Right lobe of liver (tissue), 6 donors: ENCODE measurements around the gene CHMP5. TPM values are rescaled to one million over a fixed set of nuclear protein-coding genes. Genes with fewer than 3 reads are reported as not detected.
A peak's percentile ranks its signal among the peaks of the same experiment; 100 is the strongest.

Source experiments
- ATAC-seq, 4 donors: fragments of 200-7000 bp; cut with Tn5 transposase; one replicate each; pipeline ENCODE4 v1.9.1; 2020; ENCODE audit warnings: mild to moderate bottlenecking in 4 of 4, moderate library complexity in 4 of 4
- DNase-seq, 3 donors: peaks; one replicate each; pipeline ENCODE4 v3.0.0-alpha.2; 2020
- H3K27ac ChIP-seq, 3 donors: fragments of 200-600 bp; one replicate each; pipeline ENCODE4 v1.8.0; 2022
- H3K27me3 ChIP-seq, 2 donors: fragments of 200-600 bp; one replicate each; pipeline ENCODE4 v1.8.0; 2022
- H3K36me3 ChIP-seq, 4 donors: fragments of 200-600 bp; sonication (generic) in 1 of 4; one replicate each; pipeline versions ENCODE4 v1.5.1 to v1.8.0; 2017 to 2022; ENCODE audit warnings: control low read depth in 1 of 4
- H3K4me1 ChIP-seq, 4 donors: fragments of 200-600 bp; sonication (generic) in 1 of 4; one replicate each; pipeline versions ENCODE4 v1.5.1 to v1.8.0; 2017 to 2022; ENCODE audit warnings: control low read depth in 1 of 4
- H3K4me3 ChIP-seq, 3 donors: fragments of 200-600 bp; one replicate each; pipeline ENCODE4 v1.8.0; 2022
- H3K9me3 ChIP-seq, 4 donors: fragments of 200-600 bp; sonication (generic) in 1 of 4; one replicate each; pipeline versions ENCODE4 v1.5.1 to v1.8.0; 2017 to 2022; ENCODE audit warnings: control low read depth in 1 of 4
- POLR2A ChIP-seq: fragments of 450-650 bp; IDR thresholded peaks from one replicate; pipeline ENCODE4 v1.6.1; 2017; ENCODE audit warnings: antibody characterized with exemption, mild to moderate bottlenecking
- WGBS: methylation state at CpG from one replicate; pipeline ENCODE4 v1.1.6; 2018; ENCODE audit warnings: low coverage, low lambda C conversion rate; ENCODE audit not compliant: insufficient coverage; ENCODE audit errors: missing lambda C conversion rate; 5-methylcytosine and 5-hydroxymethylcytosine counted together
- intact Hi-C, 2 donors: fragments of 100-400 bp; cut with DNase I; formaldehyde crosslinking; loops; one replicate each; pipeline versions ENCODE4 v1.11.2 to v1.14.1; 2022
- total RNA-seq, 6 experiments: library from RNA; depleted of rRNA in 2 of 6; stranded (reverse); fragments of >200 nt in 2 of 6; fragmentation: NEBNext Ultra II Directional in 3 of 6; extraction: Animal tissue kit (Norgen Biotek cat#: 25700) in 3 of 6; gene quantifications; one replicate each; pipeline versions ENCODE4 v1.1.0 to v1.2.4, GENCODE V29; 2016 to 2023
- TF ChIP-seq, protein P1 (sequence below), 4 donors: fragments of 200-600 bp in 3 of 4; fragments of 450-650 bp in 1 of 4; IDR thresholded peaks; one replicate each; pipeline versions ENCODE4 v1.5.1 to v1.8.0; 2016 to 2022; ENCODE audit warnings: antibody characterized with exemption in 4 of 4, mild to moderate bottlenecking in 2 of 4
- donor health status: DM: no; HTN: yes; CAD: no.
- donor health status: DM: no; HTN: no; CAD: no.
- donor health status: DM: no; HTN: no; CAD: no.
- donor health status: DM: no; HTN: yes; CAD: no.
- donor health status: DM: no; HTN: yes; CAD: no.

Gene CHMP5
- total RNA-seq, 6 experiments from 2014 or later: 19.7 to 30.3 (median 26.0) TPM

DNA sequence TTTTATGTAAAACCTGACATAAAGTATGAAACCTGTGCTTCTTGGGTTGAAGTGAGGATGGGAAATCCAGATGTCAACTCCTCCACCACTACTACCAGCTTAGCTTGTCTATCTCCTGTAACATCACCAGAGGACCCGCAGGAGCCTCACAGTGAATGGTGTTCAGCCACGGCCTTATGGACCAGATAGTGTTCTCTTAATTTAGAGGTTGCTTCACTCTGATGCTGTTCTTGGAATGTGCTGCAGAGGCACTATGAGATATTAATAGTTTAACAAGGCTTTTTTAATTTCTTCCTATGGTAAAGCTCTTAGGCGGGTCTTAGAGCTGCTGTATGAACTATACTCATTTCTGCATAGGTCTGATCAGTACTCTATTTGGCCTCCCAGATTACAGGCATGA is 53.4 kb downstream of the CHMP5 start:
- no peak overlapping the region for H3K4me3 ChIP-seq
- peaks cover 0 to 92% (median 51%) of the 10 kb centered on the region in 4 donors for H3K36me3 ChIP-seq
- ATAC-seq (no peak), DNase-seq (no peak)
- WGBS: 87% methylated on average over 2 of the region's 3 CpGs
- no peak for TF ChIP-seq POLR2A
- TF ChIP-seq, protein P1, sequence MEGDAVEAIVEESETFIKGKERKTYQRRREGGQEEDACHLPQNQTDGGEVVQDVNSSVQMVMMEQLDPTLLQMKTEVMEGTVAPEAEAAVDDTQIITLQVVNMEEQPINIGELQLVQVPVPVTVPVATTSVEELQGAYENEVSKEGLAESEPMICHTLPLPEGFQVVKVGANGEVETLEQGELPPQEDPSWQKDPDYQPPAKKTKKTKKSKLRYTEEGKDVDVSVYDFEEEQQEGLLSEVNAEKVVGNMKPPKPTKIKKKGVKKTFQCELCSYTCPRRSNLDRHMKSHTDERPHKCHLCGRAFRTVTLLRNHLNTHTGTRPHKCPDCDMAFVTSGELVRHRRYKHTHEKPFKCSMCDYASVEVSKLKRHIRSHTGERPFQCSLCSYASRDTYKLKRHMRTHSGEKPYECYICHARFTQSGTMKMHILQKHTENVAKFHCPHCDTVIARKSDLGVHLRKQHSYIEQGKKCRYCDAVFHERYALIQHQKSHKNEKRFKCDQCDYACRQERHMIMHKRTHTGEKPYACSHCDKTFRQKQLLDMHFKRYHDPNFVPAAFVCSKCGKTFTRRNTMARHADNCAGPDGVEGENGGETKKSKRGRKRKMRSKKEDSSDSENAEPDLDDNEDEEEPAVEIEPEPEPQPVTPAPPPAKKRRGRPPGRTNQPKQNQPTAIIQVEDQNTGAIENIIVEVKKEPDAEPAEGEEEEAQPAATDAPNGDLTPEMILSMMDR (IDR thresholded peaks at IDR 0.05): no peak
- H3K27ac ChIP-seq: no peak overlapping the region
- no peaks in the 10 kb centered on the region for H3K27me3 ChIP-seq
- H3K4me1 ChIP-seq: no peaks in the 10 kb centered on the region
- H3K9me3 ChIP-seq: no peaks in the 10 kb centered on the region
- intact Hi-C loops: no loop called here

DNA sequence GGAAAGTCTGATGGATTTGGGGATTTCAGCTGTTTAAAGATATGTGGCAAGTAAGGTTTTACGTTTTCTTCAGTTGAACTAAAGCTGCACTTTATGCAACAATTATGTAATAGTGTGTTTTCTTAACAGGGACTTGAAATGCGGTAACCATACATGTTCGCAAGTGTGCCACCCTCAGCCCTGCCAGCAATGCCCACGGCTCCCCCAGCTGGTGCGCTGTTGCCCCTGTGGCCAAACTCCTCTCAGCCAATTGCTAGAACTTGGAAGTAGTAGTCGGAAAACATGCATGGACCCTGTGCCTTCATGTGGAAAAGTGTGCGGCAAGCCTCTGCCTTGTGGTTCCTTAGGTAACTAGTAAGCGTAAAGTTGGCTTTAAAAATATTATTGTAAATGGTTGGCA is 53.9 kb downstream of the CHMP5 start:
- H3K27me3 ChIP-seq: no peaks in the 10 kb centered on the region
- H3K4me3 ChIP-seq: no peak overlapping the region
- 88% methylated on average over 5 of the region's 8 CpGs for WGBS

DNA sequence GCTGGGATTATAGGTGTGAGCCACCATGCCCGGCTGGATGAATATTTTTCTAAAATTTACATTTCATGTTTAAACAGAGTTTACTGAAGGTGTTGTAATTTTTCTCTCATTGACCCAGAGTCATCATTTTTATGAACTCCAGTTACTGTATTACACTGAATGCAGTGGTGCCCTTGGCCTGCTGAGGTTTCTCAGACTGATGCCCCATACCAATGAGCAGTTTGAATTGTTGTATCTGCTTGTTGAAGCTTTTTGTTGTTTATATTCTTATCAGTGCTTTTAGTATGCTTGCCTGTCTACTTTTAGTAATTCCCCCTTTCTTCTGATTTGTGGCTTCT is 55.4 kb downstream of the CHMP5 start:
- Histone ChIP-seq H3K9me3 (no peaks in the 10 kb centered on the region), H3K4me1 (no peaks in the 10 kb centered on the region), H3K36me3 (peaks cover 0 to 85% (median 42%) of the 10 kb centered on the region in 4 donors), H3K27ac (no peak overlapping the region), H3K4me3 (no peak overlapping the region), H3K27me3 (no peaks in the 10 kb centered on the region)
- intact Hi-C loops: no loop called here
- DNase-seq (no peak), ATAC-seq (peak in 1 of 4 donors; percentile 19)
- TF ChIP-seq POLR2A: no peak
- TF ChIP-seq, protein P1 (IDR thresholded peaks at IDR 0.05): no peak
- WGBS: 80% methylated on average over 1 of the region's 1 CpG

More for the DNA sequence above, 53.9 kb downstream of the CHMP5 start:
- TF ChIP-seq, protein P1 (IDR thresholded peaks at IDR 0.05): no peak
- TF ChIP-seq POLR2A: no peak
- H3K9me3 ChIP-seq: no peaks in the 10 kb centered on the region
- peaks cover 0 to 89% (median 48%) of the 10 kb centered on the region in 4 donors for H3K36me3 ChIP-seq
- DNase-seq (no peak), ATAC-seq (no peak)
- intact Hi-C loops: no loop called here
- no peak overlapping the region for H3K27ac ChIP-seq
- H3K4me1 ChIP-seq: no peaks in the 10 kb centered on the region

DNA sequence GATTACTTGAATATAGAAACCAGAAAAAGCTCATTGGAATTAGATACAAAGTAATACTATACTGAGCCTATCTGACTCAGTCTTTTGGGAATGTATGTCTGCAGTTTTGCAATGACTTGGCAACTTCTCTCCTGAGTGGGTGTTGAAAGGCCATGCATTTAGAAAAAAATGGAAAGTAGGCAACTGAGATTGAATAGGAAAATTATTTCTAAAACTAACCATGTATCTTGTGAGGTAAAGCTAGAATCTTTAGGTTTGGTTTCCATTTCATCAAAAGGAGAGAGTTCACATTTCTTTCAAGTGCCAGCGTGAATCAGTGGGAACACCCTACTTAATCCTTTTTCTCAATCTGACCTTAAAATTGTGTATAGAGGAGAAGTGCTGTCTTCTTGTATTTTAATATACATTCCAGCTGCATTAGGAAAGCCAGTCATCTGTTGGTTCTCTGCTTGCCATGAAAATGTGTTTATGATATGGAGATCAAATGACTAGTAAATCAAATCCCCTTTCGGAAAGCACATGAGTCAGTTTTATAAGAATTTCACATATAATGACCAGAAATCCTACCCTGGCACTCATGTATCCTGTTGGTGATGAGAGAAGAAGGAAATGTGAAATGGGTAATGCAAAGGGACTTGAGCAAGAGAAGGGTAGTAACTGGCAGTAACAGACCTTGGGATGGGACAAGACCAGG is 55.9 kb downstream of the CHMP5 start:
- Histone ChIP-seq H3K27ac (no peak overlapping the region), H3K36me3 (peaks cover 0 to 81% (median 42%) of the 10 kb centered on the region in 4 donors)

More for the DNA sequence above, 55.9 kb downstream of the CHMP5 start:
- intact Hi-C loops: no loop called here
- Histone ChIP-seq H3K4me1 (no peaks in the 10 kb centered on the region), H3K27me3 (no peaks in the 10 kb centered on the region), H3K4me3 (no peak overlapping the region), H3K9me3 (no peaks in the 10 kb centered on the region)
- WGBS: 76% methylated on average over 2 of the region's 2 CpGs
- peak in 1 of 4 donors; percentile 81 for ATAC-seq
- no peak for DNase-seq
- no peak for TF ChIP-seq POLR2A
- TF ChIP-seq, protein P1 (IDR thresholded peaks at IDR 0.05): no peak
